DMS53 treated with DMSO at 0.1 percent for 48 hours (cell line): ENCODE measurements around the gene PDLIM5.

Source experiments
- DNase-seq: peaks from one replicate; lab custom pipeline; 2025; ENCODE audit not compliant: unreplicated experiment; lab: John Stamatoyannopoulos, UW

Gene PDLIM5

DNA sequence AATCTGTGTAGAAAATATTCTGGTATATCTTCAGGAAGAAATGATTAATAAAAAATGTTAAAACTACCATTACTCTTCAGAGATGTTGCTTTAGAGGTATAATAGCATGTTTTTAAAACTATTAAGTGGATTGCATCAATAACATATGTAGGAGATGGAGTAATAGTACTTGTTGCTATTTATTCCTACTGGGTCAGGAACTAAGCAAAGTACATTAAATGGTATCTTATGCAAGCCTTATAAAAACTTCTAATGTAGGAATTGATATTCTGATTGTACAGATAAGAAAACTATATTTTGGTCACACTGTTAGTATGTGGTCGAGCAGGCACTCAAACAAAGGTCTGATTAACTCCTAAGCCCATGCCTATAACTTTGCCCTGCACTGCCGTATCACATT is 31.4 kb upstream of the PDLIM5 start:
- DNase-seq = no peak

DNA sequence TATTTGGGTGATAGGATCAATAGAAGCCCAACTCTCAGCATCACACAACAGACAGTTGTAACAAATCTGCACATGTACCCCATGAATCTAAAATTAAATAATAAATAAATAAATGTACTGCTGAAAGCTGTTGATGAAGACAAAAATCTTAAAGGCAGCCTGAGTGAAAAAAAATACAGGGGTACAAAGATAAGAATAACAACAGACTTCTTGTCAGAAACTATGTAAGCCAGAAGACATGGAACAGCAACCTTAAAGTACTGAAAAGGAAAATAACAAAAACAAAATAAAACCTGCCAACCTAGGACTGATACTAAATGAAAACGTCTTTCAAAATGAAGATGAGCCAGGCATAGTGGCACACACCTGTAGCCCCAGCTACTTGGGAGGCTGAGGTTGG is 25.0 kb upstream of the PDLIM5 start:
- DNase-seq = no peak

DNA sequence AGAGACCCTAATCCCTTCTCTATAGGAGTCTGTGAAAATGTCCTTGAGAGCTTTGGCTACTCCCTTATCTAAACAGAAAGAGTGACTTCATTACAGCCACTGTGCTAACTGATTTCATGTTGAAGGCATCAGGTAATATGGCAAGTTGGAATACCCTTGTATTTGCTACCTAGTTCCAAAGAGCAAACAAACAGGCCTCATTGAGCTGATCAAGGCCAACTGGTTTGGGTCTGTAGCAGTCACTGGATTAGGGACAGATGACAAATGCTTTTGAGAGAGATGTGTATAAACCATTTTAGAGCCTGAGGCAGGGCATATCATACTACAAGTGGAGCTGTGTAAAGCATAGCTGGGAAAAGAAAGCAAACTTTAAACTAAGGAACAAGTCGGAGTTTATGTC is 22.9 kb upstream of the PDLIM5 start:
- peak; percentile 3 for DNase-seq

DNA sequence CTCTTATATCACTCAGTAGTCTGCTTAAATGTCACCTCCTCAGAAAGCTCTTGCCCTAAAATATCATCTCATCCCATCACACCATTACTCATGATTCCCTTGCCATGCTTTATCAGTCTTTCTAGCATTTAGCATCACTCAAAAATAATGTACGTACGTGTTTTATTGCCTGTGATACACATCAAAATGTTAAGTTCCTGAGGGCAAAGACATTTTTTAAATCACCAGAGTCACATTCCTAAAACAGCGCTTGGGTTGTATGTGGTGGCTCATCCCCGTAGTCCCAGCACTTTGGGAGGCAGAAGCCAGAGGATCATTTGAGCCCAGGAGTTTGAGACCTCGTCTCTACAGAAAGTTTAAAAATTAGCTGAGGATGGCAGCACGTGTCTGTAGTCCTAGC is 21.3 kb upstream of the PDLIM5 start:
- no peak for DNase-seq

DNA sequence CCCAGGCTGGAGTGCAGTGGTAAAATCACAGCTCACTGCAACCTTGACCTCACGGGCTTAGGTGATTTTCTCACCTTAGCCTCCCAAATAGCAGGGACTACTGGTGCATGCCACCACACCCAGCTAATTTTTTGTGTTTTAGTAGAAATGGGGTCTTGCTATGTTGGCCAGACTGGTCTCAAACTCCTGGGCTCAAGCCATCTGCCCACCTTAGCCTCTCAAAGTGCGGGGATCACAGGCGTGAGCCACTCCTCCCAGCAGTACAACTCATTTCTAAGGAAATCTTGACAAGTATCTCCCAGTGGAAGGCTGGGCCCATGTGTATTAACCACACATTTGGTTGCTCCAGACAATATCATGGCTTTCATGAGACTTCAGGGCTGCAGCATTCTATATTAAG is 20.4 kb upstream of the PDLIM5 start:
- no peak for DNase-seq

DNA sequence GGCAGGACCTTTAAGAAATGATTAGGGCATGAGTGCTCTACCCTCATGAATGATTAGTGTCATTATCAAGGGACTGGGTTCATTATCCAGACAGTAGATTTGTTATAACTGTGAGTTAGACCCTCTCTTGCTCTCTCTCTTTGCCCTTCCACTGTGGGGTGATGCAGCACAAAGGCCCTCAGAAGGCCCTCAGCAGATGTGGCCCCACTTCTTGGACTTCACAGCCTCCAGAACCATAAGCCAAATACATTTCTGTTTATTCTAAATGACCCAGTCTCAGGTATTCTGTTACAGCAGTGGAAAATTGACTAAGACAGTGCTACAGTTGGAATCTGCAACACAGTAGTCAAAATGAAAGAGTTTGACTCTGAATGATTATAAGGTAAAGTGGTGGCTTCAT is 17.2 kb upstream of the PDLIM5 start:
- no peak for DNase-seq

DNA sequence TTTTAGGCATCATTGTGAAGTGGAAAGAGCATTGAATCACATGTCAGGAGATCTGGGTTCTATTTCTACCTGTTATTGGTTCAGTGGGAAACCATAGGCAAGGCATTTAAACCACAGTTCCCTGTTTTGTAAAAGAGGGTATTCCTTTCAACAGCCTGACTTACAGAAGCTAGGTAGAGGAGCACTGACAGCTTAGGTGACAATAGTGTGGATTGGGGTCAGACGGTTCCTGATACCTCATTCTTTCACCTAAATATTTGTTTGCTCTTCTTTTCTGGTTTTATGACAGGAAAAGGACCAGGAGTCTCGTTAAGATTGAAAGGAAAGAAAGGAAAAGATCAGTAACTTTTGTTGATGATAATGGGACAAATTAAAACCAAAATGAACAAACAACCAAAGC is 15.9 kb upstream of the PDLIM5 start:
- no peak for DNase-seq

DNA sequence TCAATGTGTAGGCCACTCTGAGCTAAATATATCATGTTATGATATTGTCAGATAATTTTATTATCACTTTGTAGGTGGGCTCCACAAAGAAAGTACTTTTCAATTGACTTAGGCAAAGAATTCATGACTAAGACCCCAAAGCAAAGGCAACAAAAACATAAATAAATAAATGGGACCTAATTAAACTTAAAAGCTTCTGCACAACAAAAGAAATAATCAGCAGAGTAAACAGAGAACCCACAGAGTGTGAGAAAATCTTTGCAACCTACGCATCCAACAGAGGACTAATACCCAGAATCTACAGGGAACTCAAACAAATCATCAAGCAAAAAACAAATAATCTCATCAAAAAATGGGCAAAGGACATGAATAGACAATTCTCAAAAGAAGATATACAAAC is 15.2 kb upstream of the PDLIM5 start:
- no peak for DNase-seq

DNA sequence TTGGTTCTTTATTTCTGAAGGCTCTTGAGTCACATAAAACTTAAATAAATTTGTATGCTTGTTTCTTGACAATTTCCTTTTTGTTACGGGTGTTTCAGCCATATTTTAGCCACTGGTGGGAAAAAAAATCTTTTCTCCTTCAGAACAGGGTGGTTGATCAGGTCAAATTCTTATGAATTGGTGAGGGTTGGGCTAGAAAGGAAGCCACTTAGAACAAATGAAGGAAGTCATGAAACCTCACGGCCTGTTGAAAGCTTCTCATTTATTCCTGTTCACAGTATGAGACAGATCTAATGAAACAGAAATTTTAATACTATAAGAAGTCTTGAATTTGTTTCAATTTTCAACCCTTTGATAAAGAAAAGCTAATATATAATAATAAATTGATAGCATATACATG is 12.1 kb upstream of the PDLIM5 start:
- DNase-seq = no peak

DNA sequence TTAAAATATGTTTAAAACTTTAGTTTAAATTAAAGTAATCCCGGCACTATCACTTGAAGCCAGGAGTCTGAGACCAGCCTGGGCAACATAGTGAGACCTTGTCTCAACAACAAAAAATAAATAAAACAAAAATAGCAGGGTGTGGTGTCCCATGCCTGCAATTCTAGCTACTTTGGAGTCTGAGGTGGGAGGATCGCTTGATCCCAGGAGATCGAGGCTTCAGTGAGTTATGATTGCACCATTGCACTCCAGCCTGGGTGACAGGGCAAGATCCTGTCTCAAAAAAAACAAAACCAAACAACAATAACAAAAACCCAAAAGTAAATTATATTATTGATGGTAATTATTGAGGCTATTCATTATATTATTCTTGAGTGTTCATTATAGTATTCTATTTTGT is 9.9 kb upstream of the PDLIM5 start:
- no peak for DNase-seq

DNA sequence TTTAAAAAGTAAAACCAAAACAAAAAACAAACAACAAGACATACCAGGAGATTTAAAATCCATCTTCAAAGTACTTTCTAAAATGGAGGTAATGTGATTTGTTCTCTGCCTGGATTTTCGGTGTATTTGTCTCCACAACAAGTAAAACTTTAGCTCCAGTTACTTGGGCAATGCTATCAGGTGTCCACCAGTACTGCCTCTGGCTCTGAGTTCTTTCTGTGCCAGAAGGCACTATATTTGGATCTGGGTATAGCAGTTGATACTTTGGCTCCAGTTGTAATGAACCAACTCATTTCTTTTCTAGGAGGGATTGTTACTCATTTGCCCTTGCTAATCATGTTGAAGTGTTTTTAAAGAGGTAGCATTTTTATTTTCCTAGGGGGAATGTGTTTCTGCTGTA is 9.5 kb upstream of the PDLIM5 start:
- DNase-seq = no peak

DNA sequence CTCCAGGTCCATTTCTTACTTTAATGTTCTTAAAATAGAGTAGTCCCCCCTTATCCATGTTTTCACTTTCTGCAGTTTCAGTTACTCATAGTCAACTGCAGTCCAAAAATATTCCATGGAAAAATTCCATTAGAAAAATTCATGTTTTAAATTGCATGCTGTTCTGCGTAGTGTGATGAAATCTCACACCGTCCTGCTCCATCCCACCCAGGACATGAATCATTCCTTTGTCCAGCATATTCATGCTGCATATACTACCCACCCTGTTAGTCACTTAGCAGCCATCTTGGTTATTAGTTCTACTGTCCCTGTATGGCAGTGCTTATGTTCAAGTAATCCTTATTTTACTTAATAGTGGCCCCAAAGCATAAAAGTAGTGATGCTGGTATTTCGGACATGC is 5.4 kb upstream of the PDLIM5 start:
- no peak for DNase-seq

DNA sequence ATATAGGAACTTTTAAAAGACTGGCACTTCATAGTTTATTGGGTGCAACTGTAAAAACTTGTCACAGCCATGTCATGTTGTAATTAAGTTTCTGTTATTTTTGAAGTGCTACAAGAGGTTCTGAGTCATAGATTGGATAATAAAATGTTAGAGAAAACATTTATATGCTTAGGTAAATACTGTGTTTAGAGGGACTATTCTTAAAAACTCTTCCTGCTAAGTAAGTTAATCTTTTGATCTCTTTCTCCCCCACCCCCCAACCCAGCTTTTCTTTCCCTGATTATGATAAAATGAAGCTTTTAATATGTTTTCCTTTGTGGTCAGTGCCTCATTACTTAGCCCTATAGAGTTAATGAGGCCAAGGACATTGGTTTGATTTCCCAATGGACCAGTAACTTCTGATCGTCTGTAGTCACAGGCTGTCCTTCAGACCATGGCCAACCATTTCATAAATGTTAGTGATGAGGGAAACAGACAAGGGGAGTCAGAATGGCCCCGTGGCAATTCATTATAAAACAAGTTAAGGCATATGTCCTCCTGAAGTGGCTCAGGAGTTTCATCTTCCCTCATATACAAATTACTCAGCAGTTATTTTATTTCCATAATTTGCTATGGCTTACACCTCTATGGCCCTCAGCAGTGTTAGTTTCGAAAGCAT is 3.9 kb upstream of the PDLIM5 start:
- no peak for DNase-seq

DNA sequence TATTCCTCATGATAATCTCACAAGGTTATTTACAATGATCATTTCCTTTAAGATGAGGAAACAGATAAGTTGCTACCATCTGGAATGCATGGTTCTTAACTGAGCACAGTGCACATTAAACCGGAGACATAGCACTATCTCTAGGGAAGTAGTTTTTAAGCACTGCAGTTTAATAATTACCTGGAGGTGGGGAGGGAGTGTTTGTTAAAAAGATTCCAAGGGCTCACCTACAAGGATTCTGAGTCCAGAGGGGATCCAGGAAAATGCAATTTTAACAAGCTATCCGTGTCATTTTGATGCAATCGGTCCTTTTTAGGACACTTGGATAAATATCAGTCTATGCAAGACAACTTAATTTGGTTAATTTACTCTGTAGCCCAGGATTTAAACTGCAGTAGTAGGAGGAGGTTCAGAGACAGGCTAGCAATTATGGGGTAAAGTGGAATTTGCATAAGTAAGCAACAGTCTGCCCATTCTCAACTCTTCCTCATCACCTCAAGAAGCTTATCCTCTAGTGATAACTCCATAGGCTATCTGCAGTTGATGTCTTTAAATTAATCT is 2.8 kb upstream of the PDLIM5 start:
- no peak for DNase-seq

DNA sequence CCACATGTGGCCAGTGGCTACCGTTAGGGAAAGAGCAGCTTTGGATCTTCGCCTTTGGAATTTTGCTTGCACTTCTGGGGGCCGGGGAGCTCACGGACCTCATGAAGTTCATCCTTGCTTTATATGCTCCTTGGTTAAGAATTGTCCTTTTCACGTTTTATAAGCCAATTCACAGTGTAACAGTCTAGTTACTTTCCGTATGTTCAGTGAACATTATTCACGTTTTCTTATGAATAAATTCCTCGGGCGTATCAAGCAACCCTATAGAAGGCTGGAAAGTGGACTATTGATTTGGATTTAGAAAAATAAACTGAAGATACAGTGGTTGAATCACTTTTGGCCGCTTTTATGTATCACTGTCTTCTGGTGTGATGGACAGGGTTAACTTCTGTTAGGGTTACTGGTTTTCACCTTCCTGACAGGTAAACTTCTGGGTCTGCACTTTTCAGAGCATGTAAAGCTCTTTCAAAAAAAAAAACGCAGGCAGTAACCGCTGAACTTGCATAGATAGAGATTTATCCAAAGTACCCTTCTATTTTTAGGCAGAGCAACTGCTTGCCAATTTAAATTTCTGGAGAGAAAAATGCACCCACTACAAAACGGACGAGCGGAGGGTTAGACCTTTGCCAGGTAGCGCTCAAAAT is 569 bp upstream of the PDLIM5 start:
- no peak for DNase-seq

DNA sequence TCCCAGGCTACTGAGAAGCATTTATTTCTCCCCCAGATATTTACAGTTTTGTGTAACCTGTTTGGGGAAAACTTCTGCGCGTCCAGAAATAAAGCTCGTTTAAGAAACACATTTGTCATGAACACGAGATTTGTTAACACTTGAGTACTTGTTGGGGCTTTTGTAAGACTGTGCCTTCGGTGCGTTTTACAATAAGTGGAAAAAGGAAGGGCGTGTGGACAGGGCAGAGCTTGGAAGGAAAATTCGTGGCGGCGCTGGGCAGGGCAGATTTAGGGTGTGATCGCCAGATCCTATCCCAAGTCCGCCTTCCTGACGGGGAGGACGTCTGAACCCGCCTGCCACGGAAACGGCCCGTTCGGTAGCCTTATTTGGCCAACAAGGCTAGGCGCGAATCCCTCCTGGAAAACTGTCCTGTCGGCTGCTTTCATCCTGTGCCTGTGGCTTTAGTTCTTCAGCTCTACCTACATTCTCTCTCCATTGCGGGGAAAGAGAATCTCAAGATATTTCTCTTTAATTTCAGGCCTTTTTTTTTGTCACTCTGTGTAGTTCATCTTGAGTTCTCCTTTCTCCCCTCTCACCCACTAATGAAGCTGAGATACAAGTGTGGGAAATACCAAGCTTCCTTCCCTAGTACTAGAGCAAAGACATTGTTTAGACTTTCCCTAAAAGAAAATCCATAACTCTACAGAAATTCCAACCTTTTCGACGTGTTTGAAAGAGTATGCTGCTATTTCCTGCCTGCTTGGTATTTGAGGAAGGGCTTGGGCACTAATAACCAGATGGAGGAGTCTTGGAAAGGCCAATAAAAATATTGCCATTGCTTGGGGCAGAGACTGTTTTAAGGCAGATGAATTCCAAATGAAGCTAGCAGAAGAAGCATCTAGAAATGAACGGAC is 982 bp downstream of the PDLIM5 start:
- DNase-seq = peak; percentile 43

DNA sequence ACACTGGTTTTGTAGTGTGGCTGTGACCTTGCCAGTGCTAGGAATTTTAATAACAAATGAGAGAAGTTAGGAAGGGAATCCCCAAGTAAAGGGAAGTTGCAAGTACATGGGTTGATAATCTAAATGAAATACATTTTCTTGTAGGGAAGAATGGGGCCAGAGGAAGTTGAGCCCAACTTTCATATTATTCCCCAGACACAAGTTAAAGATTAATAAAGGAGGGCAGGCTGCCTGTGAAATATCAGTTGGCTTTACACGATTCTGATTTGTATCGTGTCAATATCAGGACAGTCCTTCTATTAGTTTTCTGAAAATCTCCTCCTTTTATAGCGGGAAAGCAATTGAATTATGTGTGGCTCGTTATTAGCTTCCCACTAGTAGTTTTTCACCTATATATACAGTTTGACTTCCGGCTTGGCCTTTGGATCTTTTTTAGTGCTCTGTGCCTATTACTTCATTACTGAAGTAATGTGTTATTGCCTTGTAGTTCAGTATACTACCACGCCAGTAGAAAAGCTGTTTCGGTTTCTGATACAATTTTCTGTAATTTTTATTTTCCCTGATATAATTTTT is 1.7 kb downstream of the PDLIM5 start:
- no peak for DNase-seq

DNA sequence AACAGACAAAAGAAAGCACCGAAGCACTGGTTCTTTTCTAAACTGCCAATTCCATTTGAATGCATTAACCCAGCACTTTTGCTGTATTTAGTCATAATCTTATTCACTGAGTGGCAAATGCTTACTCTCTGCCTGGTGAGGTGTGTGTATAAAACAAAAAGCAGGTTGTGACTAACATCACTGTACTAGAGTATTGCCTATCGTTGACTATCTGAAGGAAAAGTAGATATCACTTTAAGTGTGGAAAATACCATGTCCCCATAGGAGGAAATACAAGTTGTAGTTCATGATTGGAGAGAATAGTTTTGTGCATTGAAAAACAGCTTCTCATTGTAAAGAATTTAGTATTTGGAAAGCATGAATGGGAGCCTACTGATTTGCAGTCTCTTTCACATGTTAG is 2.7 kb downstream of the PDLIM5 start:
- DNase-seq = no peak

DNA sequence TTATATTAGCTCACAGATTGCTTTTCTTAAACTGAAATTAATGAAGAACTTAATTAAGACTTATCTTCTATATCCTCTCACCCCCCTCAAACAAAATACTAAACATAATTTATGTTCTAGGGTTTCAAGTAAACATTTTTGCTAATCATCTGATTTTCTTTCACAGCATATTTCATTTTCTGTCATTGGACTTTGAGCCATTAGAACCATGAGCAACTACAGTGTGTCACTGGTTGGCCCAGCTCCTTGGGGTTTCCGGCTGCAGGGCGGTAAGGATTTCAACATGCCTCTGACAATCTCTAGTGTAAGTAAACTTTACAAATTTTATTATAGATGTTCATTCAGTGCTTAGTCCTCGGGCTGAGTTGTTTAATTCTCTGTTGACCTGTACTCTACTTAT is 3.3 kb downstream of the PDLIM5 start:
- DNase-seq = no peak

DNA sequence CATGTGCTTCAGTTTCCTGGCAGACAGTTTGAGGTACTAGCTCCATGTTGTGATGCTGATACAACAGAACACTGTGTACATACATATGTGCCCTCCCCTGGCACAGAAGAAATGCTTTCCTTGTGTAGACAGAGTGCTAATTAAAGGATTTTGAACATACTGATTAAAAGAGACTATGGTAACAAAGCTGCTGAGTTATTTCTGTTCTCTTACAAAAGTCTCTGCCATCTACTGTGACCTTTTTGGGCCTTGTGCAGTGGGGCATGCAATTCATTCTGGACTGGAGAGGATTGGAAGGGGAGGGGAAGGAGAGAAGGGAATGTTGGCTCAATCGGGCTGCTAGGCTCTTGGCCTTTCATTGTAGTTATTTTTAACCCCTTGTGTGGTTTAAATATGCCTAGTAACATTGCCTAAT is 6.0 kb downstream of the PDLIM5 start:
- no peak for DNase-seq

DNA sequence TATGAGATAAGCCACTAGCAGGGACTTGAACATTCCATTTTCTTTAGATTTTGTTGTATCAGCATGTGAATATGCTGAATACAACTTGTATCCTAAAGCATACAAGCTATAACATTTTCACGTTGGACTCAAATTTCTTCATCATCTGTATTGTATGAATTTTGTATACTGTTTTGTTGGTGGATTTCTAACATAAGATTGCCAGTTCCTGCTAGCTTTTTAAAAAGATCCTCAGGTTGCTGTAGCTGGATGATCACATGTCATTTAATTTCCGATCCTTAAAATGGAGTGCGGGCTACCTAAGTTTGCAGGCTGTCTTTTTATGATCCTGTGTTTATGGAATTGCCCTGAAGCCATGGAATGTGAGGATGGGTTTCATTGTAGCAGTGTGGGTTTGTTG is 6.9 kb downstream of the PDLIM5 start:
- DNase-seq = no peak
